Upper lobe of right lung (tissue), 1 donor: Measurements from ENCODE around the gene PPAT. TPM values are rescaled to one million over a fixed set of nuclear protein-coding genes. Genes with fewer than 3 reads are reported as not detected.

ENCODE experiments used
- ATAC-seq: fragments of 200-7000 bp; cut with Tn5 transposase; one replicate; pipeline ENCODE4 v1.9.1; 2020; ENCODE audit warnings: mild to moderate bottlenecking, moderate library complexity
- DNase-seq: peaks from one replicate; pipeline ENCODE4 v3.0.0-alpha.2; 2020
- H3K27ac ChIP-seq: fragments of 200-600 bp; one replicate; pipeline ENCODE4 v1.8.0; 2022
- H3K27me3 ChIP-seq: fragments of 200-600 bp; one replicate; pipeline ENCODE4 v1.8.0; 2022; ENCODE audit warnings: mild to moderate bottlenecking
- H3K36me3 ChIP-seq: fragments of 200-600 bp; one replicate; pipeline ENCODE4 v1.8.0; 2022
- H3K4me1 ChIP-seq: fragments of 200-600 bp; one replicate; pipeline ENCODE4 v1.8.0; 2022
- H3K4me3 ChIP-seq: fragments of 200-600 bp; one replicate; pipeline ENCODE4 v1.8.0; 2022; ENCODE audit warnings: mild to moderate bottlenecking
- H3K9me3 ChIP-seq: fragments of 200-600 bp; one replicate; pipeline ENCODE4 v1.8.0; 2022
- intact Hi-C: fragments of 100-400 bp; cut with DNase I; formaldehyde crosslinking; loops from one replicate; pipeline ENCODE4 v1.11.0; 2022
- total RNA-seq: library from RNA; stranded (reverse); fragmentation: NEBNext Ultra II Directional; extraction: Animal tissue kit (Norgen Biotek cat#: 25700); gene quantifications from one replicate; pipeline ENCODE4 v1.2.1, GENCODE V29; 2021
- TF ChIP-seq, protein P1 (sequence below): fragments of 200-600 bp; IDR thresholded peaks from one replicate; pipeline ENCODE4 v1.8.0; 2022; ENCODE audit warnings: antibody characterized with exemption
- donor health status: DM: no; HTN: yes; CAD: no; lungs with severe emphysema.

The PPAT gene
- total RNA-seq, 1 donor from 2014 or later, result 5.8 TPM

DNA sequence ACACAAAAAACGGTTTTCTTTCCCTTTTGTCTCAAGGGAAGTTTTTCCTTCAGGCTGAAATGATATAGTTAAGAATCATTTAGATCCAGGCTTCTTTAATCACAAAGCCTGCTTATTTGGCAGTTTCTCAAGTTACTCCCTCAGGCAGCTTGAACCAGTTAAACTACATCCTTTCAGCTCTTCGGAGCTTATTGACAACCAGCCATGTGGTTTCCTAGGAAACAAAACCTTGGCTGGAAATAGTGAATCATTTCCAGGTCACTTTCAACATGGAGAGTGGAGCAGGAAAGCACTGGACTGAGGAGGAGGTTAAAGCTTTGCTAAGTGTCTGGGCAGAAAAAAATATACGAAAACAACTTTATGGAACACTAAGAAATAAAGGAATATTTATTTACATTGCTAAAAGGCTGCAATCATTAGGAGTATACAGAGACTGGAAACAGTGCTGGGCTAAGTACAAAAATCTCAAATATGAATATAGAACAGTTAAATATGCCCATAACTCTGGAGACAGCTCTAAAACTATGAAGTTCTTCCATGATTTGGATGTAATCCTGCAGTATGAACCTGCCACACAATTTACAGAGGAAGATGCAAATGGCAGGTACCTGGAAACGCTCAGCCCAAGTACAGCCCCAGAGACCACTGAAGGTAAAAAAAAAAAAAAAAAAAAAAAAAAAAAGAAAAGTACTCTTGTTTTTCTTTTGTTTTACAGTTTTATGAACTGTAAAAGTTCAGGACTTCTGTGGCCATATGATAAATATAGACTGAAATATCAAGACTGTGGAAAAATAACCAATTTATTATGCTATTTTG, 25.0 kb downstream of the PPAT start:
- intact Hi-C loops, result no loop called here
- no peaks in the 10 kb centered on the region for H3K9me3 ChIP-seq
- H3K27ac ChIP-seq, result peak overlapping the region; percentile 71
- H3K36me3 ChIP-seq, result no peaks in the 10 kb centered on the region
- TF ChIP-seq, protein P1, sequence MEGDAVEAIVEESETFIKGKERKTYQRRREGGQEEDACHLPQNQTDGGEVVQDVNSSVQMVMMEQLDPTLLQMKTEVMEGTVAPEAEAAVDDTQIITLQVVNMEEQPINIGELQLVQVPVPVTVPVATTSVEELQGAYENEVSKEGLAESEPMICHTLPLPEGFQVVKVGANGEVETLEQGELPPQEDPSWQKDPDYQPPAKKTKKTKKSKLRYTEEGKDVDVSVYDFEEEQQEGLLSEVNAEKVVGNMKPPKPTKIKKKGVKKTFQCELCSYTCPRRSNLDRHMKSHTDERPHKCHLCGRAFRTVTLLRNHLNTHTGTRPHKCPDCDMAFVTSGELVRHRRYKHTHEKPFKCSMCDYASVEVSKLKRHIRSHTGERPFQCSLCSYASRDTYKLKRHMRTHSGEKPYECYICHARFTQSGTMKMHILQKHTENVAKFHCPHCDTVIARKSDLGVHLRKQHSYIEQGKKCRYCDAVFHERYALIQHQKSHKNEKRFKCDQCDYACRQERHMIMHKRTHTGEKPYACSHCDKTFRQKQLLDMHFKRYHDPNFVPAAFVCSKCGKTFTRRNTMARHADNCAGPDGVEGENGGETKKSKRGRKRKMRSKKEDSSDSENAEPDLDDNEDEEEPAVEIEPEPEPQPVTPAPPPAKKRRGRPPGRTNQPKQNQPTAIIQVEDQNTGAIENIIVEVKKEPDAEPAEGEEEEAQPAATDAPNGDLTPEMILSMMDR, result no peak
- H3K4me1 ChIP-seq, result no peaks in the 10 kb centered on the region
- no peaks in the 10 kb centered on the region for H3K27me3 ChIP-seq
- DNase-seq (no peak), ATAC-seq (peak; percentile 82)
- H3K4me3 ChIP-seq, result peak overlapping the region; percentile 30

DNA sequence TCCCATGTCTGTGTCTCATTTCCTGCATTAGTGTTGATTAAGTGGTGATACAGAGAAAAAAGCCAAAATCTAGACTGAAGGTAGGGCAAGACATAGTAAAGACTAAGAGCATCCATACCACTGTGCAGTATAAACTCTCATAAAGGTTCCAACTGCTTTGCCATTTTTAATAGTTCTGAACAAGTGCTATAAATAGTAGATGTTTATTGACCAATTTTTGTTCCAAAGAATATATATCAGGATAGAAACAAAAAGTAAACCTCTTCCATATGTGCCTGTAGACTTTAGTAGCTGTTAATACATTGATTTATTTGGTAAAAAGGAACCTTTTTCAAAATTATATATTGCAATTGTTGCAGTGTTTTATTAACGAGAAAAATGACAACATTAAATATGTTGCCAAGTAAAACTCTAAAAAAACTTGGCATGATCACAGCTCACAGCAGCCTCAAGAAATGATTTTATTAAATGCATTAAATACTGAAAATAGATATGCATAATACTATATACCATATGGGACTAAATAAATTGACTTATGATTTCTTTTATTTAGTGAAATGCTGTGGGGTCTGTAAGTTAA, 25.8 kb downstream of the PPAT start:
- H3K4me3 ChIP-seq, result no peak overlapping the region

DNA sequence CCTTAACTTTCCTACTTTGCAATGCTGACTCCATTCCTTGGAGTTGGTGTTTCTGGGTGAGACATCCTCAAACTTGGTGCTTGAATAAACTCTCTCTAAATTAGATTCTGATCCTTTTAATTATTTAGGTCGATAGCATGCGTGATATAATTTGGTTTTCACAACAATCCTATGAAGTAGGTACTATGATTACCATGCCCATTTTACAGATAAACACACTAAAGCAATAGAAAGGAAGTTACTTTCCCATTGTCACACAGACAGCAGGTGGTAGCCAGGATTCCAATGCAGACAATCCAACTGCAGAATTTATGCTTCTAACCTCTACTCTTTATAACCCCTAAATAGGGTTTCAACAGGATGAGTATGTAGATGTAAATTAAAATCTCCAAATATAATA, 26.4 kb downstream of the PPAT start:
- no peak overlapping the region for H3K4me3 ChIP-seq
- H3K9me3 ChIP-seq, result no peaks in the 10 kb centered on the region
- intact Hi-C loops, result no loop called here
- no peaks in the 10 kb centered on the region for H3K27me3 ChIP-seq
- H3K27ac ChIP-seq, result no peak overlapping the region
- DNase-seq, result no peak
- ATAC-seq, result no peak
- no peaks in the 10 kb centered on the region for H3K4me1 ChIP-seq
- TF ChIP-seq, protein P1, result no peak
- no peaks in the 10 kb centered on the region for H3K36me3 ChIP-seq

More for the DNA sequence above, 25.8 kb downstream of the PPAT start:
- intact Hi-C loops, result no loop called here
- H3K36me3 ChIP-seq, result no peaks in the 10 kb centered on the region
- DNase-seq (no peak), ATAC-seq (no peak)
- no peaks in the 10 kb centered on the region for H3K9me3 ChIP-seq
- no peaks in the 10 kb centered on the region for H3K27me3 ChIP-seq
- TF ChIP-seq, protein P1, result no peak
- peak overlapping the region; percentile 71 for H3K27ac ChIP-seq
- no peaks in the 10 kb centered on the region for H3K4me1 ChIP-seq

DNA sequence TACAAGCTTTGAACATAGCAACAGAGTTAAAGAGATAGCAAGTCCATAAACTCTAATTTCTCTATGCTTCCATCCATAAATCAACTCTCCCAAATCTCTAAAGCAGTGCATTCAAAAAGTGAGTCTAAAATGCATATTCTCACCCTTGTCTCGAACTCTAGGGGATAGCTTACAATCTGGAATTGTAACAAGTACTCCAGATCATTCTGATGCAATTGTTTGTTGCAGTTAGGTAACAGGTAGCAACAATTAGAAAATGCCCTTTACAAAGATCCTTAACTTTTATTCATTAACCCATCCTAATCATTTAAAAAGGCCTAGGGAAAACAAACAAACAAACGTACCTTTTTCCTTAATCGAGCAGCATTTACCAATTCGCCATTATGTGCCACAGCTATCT, 29.3 kb downstream of the PPAT start:
- Histone ChIP-seq H3K4me1 (no peaks in the 10 kb centered on the region), H3K4me3 (no peak overlapping the region), H3K36me3 (no peaks in the 10 kb centered on the region), H3K27ac (no peak overlapping the region), H3K9me3 (no peaks in the 10 kb centered on the region), H3K27me3 (no peaks in the 10 kb centered on the region)
- intact Hi-C loops, result no loop called here
- ATAC-seq, result no peak
- TF ChIP-seq, protein P1, result no peak
- no peak for DNase-seq

DNA sequence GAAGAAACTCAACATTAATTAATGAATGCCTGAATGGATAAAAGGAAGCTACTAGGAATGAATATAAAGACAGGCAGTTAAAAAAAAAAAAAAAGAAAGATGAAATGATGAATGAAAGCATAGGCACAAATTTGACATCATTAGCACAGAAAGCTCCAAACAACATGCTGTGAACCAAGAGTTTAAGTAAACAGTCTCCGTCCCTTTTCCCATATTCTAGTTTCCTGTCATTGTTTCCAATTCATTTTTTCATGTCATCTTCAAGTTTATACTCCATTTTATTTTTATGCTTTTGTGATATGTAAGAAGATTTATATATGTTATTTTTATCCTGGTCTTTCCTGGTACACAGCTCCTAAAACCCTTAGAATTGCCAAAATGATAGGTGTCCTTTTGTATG, 30.4 kb downstream of the PPAT start:
- Histone ChIP-seq H3K4me3 (no peak overlapping the region), H3K27me3 (no peaks in the 10 kb centered on the region), H3K9me3 (no peaks in the 10 kb centered on the region), H3K36me3 (peaks cover 3% of the 10 kb centered on the region), H3K27ac (no peak overlapping the region), H3K4me1 (no peaks in the 10 kb centered on the region)
- DNase-seq (no peak), ATAC-seq (no peak)
- intact Hi-C loops, result no loop called here
- TF ChIP-seq, protein P1, result no peak
